Measurements from ENCODE around the gene DHX15. TPM values are rescaled to one million over a fixed set of nuclear protein-coding genes. Genes with fewer than 3 reads are reported as not detected.

The DHX15 gene
- total RNA-seq, 2 donors from 2014 or later = 59.7 to 62.4 TPM

GRCh38 chr4:24582235-24582832 is 2.0 kb downstream of the DHX15 start:
- H3K9me3 ChIP-seq = no peaks in the 10 kb centered on the region
- H3K36me3 ChIP-seq = no peaks in the 10 kb centered on the region
- DNase-seq (ENCODE audit: low spot score) = no peak
- H3K27ac ChIP-seq = peak overlapping the region; percentile 99 to 100
- H3K27me3 ChIP-seq = no peaks in the 10 kb centered on the region
- peak overlapping the region; percentile 99 for H3K4me3 ChIP-seq
- peaks cover 0 to 56% of the 10 kb centered on the region in 2 donors for H3K4me1 ChIP-seq
- no peak for TF ChIP-seq CTCF (IDR thresholded peaks at IDR 0.05)

- H3K4me1 ChIP-seq = peaks cover 0 to 69% of the 10 kb centered on the region in 2 donors
- no peak overlapping the region for H3K27ac ChIP-seq
- TF ChIP-seq CTCF (IDR thresholded peaks at IDR 0.05) = no peak
- H3K4me3 ChIP-seq = no peak overlapping the region
- DNase-seq (ENCODE audit: low spot score) = no peak
- no peaks in the 10 kb centered on the region for H3K27me3 ChIP-seq
- H3K9me3 ChIP-seq = no peaks in the 10 kb centered on the region
- H3K36me3 ChIP-seq = peaks cover 26% of the 10 kb centered on the region
Measured at GRCh38 chr4:24578364-24578763, 6.0 kb downstream of the DHX15 start.

- peaks cover 0 to 53% of the 10 kb centered on the region in 2 donors for H3K4me1 ChIP-seq
Measured at GRCh38 chr4:24576276-24576675, 8.1 kb downstream of the DHX15 start.

GRCh38 chr4:24574236-24574635 is 10.1 kb downstream of the DHX15 start:
- Histone ChIP-seq H3K27me3 (no peaks in the 10 kb centered on the region), H3K4me3 (no peak overlapping the region), H3K27ac (no peak overlapping the region), H3K4me1 (peaks cover 0 to 51% of the 10 kb centered on the region in 2 donors), H3K36me3 (peaks cover 53% of the 10 kb centered on the region), H3K9me3 (no peaks in the 10 kb centered on the region)
- no peak for TF ChIP-seq CTCF (IDR thresholded peaks at IDR 0.05)
- DNase-seq (ENCODE audit: low spot score) = no peak

More at GRCh38 chr4:24576276-24576675, 8.1 kb downstream of the DHX15 start:
- TF ChIP-seq CTCF (IDR thresholded peaks at IDR 0.05) = no peak
- DNase-seq (ENCODE audit: low spot score) = no peak
- Histone ChIP-seq H3K36me3 (peaks cover 40% of the 10 kb centered on the region), H3K27ac (no peak overlapping the region), H3K4me3 (no peak overlapping the region), H3K27me3 (no peaks in the 10 kb centered on the region), H3K9me3 (no peaks in the 10 kb centered on the region)

- Histone ChIP-seq H3K27me3 (no peaks in the 10 kb centered on the region), H3K9me3 (no peaks in the 10 kb centered on the region), H3K4me1 (peaks cover 0 to 46% of the 10 kb centered on the region in 2 donors), H3K27ac (no peak overlapping the region), H3K4me3 (no peak overlapping the region), H3K36me3 (peaks cover 53% of the 10 kb centered on the region)
- no peak for DNase-seq (ENCODE audit: low spot score)
- TF ChIP-seq CTCF (IDR thresholded peaks at IDR 0.05) = no peak
Measured at GRCh38 chr4:24573582-24573981, 10.8 kb downstream of the DHX15 start.
